GM21529 (cell line): ENCODE measurements around the gene TRIM46.
A peak's percentile ranks its signal among the peaks of the same experiment; 100 is the strongest.
"Not testable (repeated sequence)": the region's sequence is repeated elsewhere in the genome, so short reads cannot be mapped to it uniquely, and the experiment has no call there.

Source experiments
- ATAC-seq: cut with Tn5 transposase; IDR thresholded peaks from one replicate; pipeline ENCODE4 v1.9.1; 2021; ENCODE audit not compliant: unreplicated experiment

Gene TRIM46

DNA sequence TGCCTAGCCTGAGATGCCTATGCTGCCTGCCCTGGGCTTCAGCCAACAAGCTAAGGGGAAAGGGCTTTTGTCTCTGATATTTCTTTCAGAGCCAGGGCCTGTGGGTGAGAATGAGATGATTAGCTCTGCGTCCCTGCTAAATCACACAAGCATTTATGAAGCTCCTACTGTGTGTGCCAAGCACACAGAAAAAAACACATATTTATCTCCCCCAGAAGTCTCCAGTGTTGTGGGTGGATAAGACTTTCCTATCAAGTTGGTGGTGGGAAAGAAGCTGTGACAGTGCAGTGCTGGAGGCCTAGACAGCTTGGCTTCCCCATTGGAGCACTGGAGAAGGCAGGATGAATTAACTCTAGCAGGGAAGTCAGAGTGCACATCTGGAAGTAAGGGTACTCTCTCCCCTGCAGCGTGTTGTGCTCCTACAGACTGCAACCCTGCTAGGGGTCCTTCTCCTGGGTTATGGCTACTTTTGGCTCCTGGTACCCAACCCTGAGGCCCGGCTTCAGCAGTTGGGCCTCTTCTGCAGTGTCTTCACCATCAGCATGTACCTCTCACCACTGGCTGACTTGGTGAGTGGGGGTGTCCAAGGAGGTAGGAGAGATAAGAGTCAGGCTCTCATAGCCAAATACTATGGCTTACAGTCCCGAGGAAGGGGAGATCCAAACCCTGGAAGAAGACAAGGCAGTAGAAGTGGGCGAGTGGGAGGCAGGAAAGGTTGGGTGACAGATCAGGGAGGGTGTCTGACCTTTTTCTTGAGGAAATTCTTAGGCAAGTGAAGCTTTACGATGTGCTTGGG, 36.3 kb upstream of the TRIM46 start:
- no peak for ATAC-seq

DNA sequence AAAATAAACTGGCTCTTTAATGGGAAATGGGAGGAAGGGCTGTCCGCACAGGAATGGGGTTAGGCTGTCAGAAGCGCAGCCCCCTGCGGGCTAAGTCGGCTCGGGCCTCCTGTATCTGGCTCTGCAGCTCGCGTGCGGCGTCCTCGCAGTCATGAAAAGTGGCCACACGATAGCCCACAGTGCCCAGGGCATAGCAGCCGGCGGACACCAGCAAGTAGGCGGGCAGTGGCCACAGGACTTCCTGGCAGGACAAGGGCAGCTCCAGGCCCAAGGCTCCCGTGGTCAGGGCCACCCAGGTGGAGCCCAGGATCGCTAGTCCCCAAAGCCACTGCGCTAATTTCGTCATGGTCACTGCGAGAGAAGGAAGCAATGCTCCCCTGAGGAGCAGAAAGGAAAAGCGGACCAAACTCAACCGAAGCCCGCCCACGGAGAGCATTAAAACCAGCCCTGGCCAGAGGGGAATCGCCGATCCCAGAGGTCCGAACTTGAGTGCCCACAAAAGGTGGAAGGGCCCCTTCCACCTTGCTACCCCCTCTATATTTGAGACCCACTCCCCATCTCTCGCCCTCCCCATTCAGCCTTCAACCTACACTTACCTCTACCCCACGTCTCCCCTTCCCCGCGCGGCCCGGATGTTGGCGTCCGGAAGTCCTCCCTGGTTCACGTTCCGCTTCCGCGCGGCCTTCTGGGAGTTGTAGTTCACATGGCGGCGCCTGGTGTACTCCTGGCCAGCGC, 33.6 kb upstream of the TRIM46 start, which contains the start of gene DPM3:
DPM3 (minus strand) TSS at position 637 of the 735 bp plus-strand sequence; CDS start at position 346, 291 bp downstream.
- peak; percentile 69 for ATAC-seq

DNA sequence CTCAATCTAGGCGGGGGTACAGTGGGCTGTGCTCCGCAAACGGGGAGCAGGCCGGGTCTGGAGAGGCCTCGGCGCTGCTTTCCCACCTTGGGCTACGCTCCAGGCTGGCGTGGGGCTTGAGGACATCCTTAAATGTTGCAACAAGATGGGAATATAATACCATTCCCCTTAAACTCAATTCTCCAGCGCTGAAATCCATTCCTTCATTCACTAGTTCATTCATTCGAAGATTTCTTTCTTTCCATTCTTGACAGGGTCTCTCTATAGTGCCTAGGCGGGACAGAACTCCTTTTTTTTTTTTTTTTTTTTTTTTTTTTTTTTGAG, 33.1 kb upstream of the TRIM46 start:
- no peak for ATAC-seq

DNA sequence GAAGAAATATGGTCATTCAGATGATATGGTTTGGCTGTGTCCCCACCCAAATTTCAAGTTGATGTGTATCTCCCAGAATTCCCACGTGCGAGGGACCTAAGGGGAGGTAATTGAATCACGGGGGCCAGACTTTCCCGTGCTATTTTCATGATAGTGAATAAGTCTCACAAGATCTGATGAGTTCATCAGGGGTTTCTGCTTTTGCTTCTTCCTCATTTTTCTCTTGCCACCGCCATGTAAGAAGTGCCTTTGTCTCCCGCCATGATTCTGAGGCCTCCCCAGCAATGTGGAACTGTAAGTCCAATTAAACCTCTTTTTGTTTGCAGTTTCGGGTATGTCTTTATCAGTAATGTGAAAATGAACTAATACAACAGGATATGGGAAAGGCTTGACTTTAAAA, 31.9 kb upstream of the TRIM46 start:
- ATAC-seq: no peak

DNA sequence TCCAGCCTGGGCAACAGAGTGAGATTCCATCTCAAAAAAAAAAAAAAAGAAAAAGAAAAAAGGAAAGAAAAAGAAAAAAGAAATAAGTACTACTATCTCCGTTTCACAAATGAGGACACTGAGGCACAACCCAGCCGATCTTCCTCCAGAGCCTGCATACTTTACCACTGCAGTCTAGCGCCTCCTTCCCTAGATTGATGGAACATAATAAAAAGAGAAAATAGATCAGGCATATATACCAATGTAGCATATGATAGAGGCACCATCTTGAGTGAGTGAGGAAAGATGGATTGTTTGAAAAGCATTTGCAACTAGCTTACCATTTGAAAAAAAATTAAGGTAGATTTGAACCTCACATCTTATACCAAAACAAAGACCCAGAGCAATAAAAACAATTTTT, 28.2 kb upstream of the TRIM46 start:
- no peak for ATAC-seq

DNA sequence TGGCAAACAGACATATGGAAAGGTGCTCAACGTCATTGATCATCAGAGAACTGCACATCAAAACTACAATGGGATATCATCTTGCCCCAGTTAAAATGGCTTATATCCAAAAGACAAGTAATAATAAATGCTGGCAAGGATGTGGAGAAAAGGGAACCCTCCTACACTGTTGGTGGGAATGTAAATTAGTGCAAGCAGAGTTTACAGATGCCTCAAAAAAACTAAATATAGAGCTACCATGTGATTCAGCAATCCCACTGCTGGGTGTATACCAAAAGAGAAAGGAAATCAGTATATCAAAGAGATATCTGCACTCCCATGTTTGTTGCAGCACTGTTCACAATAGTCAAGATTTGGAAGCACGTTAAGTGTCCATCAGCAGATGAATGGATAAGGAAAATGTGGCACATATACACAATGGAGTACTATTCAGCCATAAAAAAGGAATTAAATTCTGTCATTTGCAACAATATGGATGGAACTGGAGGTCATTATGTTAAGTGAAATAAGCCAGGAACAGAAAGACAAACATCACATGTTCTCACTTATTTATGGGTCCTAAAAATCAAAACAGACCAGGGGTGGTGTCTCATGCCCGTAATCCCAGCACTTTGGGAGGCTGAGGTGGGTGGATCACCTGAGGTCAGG, 17.5 kb upstream of the TRIM46 start:
- not testable (repeated sequence) for ATAC-seq

DNA sequence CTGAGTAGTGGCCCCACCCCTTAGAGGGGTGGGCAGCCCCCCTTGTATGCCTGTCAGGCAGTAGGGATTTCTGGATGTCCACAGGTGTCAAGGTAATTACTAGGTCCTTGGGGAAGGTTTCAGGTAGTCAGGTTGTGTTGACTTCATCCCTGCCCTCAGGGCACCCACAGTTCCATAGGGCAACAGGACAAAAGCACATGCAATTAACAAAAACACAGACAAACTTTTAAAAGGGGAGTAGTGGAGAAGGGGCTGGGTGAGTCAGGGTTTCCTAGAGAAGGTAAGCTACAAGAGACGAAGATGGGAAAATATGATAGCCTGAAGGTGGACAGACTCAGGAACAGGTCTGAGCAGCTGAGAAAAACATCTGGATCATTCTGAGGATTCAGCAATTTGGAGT, 14.7 kb upstream of the TRIM46 start:
- ATAC-seq: no peak

DNA sequence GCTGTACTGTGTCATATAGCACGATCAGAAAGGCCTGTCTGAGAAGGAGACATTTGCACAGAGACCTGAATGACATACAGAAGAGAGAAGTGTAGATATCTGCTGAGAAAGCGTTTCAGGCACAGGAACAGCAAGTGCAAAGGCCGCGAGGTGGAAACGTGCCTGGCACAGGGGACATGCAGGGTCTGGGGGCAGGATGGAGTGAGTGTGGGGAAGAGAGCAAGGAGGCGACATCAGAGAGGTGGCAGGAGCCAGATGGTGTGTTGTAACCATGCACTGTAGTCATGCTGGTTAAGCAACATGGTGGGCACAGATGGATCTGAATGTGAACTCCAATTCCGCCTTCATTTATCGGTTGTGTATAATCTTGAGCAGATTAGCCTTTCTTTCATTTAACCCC, 13.5 kb upstream of the TRIM46 start:
- no peak for ATAC-seq

DNA sequence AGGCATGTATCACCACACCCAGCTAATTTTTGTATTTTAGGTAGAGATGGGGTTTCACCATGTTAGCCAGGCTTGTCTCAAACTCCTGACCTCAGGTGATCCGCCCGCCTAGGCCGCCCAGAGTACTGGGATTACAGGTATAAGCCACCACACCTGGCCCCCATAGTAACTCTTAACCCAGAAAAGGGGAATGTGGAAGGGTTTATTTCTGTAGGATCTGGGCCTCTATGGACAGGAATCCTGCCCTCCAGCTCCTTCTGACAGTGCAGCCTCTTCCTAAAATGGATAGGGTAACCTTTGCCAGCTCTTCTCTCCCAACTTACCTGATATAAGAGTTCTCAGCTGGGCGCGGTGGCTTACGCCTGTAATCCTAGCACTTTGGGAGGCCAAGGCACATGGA, 11.0 kb upstream of the TRIM46 start:
- not testable (repeated sequence) for ATAC-seq

DNA sequence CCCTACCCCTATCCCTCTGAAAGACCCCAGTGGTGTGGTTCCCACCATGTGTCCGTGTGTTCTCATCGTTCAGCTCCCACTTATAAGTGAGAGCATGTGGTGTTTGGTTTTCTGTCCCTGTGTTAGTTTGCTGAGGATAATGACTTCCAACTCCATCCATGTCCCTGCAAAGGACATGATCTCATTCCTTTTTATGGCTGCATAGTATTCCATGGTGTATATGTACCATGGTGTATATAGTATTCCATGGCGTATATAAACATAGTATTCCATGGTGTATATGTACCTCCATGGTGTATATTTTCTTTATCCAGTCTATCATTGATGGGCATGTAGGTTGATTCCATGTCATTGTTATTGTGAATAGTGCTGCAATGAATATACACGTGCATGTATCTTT, 9.9 kb upstream of the TRIM46 start:
- not testable (repeated sequence) for ATAC-seq

DNA sequence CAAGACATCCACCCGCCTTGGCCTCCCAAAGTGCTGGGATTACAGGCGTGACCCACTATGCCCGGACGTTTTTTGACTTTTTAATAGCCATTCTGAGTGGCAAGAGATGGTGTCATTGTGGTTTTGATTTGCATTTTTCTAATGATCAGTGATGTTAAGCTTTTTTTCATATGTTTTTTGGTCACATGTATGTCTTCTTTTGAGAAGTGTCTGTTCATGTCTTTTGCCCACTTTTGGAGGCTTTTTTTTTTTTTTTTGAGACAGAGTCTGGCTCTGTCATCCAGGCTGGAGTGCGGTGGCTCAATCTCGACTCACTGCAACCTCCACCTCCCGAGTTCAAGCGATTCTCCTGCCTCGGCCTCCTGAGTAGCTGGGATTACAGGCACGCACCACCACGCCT, 9.0 kb upstream of the TRIM46 start:
- ATAC-seq: not testable (repeated sequence)

DNA sequence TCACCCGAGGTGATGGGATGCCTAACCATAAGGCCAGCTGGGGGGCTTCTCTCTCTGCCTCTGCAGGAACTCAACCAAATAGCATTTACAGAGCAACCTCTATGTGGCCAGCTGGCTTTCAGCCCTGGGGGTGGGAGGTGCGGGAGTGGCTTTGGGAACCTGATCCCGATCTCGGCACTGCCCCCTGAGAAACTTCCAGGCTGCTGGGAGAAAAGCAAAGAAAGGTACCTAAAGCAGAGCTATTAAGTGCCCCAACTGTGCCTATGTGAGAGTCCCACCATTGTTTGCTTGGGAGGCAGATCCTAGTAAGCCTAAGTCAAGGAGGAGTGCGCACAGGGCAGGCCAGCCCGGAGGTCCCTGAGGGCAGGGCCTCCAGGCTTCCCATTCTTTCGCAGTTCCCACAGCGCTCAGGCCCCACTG, 7.6 kb upstream of the TRIM46 start:
- ATAC-seq: no peak

DNA sequence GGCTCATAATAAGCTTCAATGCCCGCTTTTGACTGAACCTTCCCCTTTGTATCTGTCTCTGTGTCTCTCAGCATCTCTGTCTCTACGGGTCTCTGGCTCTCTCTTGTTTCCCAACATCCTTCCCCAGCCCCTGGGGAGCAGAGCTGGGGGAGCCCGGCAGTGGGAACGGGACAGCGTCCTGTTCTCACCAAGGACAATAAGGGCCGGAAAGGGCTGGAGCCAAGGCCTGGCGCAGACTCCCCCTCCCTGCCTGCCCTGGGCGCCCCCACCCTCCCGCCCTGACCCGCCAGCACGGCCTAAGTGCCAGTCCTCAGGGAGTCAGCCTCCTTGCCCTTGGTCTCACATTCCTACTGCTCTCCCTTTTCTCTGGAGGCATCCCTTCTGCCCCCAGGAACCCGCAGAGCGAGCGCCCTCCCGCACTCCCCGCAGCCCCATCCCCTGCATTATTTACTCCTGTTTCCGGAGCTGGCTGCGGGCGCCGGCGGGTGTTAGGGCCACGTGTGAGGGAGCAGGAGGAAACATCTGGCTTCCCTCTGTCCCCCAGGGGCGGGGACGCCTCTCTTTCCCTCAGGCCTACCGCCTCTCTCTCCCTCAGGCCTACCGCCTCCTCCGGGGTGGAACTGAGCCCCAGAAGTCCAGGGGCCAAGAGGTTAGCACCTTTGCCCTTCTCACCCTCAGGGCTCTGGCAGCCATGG, 7.0 kb upstream of the TRIM46 start:
- no peak for ATAC-seq

DNA sequence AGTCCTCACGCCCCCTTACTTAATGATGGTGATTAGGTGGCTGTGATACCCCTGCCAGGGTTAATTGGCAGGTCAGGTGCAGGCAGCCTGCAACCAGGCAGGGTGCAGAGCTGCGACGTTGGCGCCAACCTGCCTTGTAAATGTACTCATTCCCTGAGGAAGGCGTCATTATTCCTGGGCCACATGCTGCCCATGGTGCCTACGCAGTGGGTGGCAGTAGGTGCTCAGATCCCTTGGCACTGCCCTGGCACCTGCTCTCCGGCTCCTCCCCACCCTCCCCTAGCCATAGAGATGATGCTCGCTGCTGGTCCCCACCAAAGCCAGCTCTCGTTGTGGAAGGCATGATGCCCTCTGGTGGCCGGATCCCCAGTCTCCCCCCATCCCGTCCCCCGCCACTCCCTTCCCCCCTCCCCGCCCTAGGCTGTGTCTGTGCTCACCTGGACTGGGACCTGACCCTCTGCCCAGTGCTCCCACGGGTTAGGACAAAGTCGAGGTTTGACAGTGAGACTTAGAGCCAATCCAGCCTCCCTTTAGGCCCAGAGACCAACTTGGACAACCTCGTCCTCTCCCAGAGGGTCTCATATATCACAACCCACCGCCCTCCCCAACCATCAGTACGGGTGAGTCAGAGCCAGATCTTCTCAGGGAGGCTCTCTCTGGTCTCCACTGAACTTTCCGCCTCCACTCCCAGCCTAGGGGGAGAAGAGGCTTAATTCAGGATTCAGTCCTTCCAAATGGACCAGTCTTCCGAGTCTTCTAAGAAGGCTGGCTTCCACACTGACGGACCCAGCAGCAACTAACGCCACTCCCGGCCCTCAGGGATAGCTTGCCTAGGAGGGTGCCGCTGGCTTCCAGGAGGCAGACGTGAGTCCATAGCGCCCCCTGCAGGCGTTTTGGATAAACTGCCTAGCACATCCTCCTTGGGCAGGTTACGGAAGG, 6.2 kb upstream of the TRIM46 start:
- peak; percentile 47 for ATAC-seq

DNA sequence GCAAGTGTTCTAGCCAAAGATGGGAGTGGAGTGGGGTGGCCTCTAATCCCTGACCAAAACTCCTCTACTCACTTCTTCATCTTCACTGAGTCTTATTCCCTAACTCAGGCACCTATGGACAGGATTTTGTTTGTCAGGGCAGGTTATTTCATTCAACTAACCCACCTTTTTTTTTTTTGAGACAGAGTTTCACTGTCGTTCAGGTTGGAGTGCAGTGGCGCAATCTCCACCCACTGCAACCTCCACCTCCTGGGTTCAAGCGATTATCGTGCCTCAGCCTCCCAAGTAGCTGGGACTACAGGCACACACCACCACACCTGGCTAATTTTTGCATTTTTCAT, 5.6 kb upstream of the TRIM46 start:
- not testable (repeated sequence) for ATAC-seq

DNA sequence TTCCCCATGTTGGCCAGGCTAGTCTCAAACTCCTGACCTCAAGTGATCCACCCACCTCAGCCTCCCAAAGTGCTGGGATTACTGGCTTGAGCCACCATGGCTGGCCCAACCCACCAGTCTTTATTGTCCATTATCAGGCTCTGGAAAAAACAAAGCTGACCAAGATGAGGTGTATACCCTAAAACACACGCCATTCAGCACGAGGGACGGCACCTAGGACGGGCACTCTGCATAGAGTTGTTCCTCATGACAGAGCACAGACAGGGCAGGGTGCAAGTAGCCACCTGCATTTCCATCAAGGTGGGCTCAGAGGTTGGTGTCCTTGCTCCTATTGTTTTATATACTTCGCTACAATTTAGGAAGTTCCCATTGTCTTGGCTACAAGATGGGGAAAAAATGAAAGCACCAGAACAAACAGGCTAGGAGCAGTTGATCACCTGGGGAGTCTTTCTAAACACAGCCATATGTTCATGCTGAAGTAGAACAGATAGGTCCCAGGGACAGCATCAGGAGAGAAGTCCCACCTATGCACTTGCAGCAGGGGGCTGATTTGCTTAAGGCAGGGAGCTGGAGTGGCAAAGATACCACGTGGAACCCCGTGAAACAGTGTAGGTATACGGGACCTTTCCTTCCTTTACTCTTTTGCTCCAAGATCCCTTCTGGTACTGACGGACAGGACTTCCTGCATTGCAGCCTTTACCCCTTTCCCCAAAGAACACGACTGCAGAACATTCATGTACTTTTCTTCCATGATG, 5.0 kb upstream of the TRIM46 start:
- ATAC-seq: no peak

DNA sequence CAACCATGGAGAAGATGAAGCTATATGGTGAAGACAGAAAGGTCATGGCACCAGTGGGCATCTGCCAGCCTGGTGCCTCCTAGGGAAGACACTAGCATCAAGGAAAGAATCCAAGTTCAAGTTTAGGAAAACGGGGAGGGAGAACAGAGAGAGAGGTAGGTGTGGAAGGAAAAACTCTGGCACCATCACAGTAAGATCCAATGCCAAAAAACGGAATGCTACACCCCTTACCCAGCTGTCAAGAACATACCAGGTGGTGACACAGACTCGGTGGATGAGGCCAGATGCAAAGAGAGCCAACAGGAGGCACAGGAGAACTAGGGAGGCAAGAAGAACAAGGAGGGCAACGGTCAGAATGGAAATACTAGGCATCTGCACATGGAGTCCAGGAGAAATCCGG, 4.1 kb upstream of the TRIM46 start:
- no peak for ATAC-seq

DNA sequence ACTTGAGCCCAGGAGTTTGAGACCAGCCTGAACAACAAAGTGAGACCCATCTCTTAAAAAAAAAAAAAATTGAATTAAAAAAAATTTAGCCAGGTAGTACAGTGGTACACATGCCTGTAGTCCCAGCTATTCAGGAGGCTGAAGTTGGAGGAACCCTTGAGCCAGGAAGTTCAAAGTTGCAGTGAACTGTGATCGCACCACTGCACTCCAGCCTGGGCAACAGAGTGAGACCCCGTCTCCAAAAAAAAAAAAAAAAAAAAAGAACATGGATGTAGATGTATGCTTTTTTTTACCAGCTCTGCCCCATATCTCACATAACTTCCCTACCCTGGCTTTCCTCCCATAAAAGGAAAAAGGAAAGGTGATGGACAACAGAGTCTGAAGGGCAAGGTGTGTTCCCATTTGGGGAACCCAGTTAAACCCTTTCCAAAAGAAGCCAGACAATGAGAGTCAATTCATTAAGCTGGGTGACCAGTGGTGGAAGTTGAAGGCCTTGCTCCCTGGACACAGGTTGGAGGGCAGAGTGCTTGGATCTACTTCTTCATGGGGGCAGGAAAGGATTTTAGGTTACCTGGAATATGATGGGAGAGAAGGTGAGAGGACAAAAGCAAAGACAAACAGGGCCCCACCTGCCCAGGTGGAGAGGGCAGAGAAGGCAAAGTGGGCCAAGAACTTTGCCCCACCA, 3.4 kb upstream of the TRIM46 start:
- no peak for ATAC-seq

DNA sequence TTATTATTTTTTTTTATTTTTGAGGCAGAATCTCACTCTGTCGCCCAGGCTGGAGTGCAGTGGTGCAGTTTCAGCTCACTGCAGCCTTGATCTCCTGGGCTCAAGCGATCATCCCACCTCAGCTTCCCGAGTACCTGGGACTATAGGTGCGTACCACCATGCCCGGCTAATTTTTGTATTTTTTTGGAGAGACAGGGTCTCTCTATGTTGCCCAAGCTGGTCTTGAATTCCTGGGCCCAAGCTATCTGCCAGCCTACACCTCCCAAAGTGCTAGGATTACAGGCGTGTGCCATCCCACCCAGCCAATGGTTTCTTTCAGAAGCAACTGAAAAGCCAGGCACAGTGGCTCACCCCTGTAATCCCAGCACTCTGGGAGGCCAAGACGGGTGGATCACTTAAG, 2.8 kb upstream of the TRIM46 start:
- no peak for ATAC-seq
